Glomerular visceral epithelial cell (primary cell): ENCODE data around the gene PGM3.

Source experiments
- DNase-seq: peaks from one replicate; pipeline ENCODE4 v3.0.0-alpha.2; 2016; ENCODE audit errors: extremely low spot score

PGM3 gene

DNA sequence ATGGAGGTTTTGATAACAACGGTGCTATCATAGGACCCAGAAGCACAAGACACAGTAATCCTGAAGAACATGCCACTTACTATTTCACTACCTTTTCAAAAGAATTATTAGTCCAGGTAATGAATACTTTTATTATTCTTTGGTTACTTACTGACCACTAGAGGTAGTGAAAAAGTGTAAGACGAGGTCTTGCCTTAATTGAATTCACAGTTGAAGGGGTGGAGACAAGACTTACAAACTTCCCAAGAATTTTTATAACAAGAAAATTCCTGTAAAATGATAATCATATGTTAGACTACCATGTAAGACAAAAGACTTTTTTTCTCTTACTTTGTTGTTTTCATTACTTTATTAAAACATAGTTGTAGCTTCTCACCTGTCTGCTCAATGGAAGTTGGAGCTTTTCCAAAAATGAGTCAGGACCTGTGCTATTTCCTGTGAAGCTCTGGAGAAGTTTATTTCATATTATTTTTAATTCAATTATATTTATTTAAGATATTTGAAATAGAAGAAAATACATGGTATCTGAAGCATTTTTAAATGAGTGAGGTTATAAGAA lies 73.2 kb downstream of the PGM3 start:
- peak; percentile 3 for DNase-seq

DNA sequence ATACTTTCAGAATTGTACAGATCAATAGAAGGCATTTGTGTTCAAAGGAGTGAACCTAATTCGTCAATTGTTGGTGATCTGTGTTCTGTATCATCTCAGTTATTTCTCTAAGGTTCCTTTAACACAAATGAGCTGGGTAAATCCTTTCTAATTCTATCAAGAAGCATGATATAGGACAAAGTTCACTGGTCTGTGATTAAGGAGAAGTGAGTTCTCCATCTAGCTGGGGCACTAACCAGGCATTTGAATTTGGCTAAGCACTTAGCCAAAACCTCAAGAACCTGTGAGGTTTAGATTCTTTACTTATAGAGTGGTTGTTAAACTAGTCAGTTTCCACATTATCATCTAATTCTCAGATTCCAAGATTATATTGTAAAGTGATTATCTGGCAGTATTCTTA lies 75.3 kb downstream of the PGM3 start:
- no peak for DNase-seq
